NCI-H1092 (cell line): ENCODE measurements around the gene SH3PXD2A.

Experiments
- DNase-seq: peaks from one replicate; lab custom pipeline; 2025; lab: John Stamatoyannopoulos, UW

The SH3PXD2A gene

DNA sequence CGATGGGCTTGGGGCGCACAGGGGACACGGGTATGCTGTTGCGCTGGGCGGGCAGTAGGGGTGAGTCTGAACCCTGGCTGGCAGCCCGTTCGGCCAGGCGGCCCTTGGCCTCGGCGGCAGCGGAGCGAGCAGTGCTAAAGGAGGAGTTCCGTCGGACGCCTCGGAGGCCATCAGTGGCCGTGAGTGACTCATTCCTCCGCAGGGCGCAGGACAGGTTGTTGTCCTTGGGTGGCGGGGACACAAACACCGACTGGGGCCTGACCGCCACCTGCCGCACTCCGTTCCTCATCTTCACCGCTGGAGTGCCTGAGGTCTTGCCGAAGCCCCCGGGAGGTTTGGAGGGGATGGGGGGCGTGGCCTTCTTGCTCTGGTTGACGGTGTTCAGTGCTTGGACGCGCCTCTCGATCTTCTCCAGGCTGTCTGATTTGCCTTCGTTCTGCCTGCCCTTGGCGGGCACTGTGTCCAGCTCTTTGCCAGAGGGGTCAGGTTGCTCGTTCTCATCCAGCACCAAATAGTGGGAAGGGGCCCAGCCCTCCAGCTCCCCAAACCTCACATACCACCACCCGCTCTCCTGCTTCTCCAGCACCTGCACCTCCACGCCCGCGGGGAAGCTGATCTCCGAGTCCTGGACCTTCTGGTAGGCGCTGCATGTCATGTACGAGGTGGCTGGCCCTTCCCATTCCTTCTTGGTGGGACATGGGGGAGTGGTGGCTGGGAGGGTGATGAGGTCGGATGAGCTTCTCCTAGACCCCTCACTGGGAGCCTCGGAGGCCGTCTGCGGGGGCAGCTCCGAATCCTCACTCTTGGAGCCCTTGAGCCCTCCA lies 253.1 kb downstream of the SH3PXD2A start:
- no peak for DNase-seq

DNA sequence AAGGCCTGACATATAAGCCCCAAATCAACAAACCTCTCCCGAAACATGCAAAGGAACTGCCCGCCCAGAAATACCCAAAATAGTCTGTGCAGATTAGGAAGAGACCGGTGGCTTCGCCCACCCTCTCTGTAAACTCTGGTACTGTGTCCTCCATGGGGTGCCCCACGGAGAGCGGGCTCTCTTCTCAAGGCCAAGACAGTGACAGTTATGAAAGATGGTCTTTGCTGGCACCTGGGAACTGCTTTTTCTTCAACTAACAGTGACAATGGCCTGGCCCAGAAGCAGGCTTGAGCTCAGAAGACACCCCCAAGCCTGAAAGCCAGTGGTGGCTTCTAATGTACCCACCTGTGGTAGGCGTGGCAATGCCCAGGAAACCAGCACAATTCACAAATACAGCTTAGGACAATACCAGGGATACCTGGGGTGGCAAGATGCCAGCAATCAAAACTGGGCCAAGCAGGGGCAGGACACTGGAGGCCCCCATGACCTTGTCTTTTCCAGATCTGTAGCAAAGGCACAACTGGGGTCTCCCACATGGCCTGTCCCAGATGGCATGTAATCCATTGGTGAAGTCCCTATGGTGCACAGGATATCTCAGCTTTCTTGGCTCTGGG lies 254.3 kb downstream of the SH3PXD2A start:
- no peak for DNase-seq

DNA sequence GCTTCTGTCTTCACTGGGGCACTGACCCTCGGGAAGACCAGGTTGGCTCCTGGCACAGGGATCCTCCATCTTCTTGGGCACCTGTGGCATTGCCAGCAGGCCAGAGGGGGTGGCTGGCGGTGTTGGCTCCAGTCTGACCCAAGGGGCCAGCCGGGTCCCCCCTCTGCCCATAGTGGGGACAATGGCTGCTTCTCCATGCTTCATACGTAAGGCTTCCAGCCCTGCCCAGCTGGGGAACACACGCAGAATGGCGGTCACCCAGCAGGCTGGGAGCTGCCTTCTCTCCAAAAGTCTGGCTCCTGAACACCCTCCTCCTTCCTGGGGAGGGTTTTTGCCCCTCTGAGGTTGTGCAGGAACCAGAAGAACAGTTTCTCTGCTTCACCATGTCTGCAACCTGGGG lies 255.1 kb downstream of the SH3PXD2A start:
- DNase-seq: no peak

DNA sequence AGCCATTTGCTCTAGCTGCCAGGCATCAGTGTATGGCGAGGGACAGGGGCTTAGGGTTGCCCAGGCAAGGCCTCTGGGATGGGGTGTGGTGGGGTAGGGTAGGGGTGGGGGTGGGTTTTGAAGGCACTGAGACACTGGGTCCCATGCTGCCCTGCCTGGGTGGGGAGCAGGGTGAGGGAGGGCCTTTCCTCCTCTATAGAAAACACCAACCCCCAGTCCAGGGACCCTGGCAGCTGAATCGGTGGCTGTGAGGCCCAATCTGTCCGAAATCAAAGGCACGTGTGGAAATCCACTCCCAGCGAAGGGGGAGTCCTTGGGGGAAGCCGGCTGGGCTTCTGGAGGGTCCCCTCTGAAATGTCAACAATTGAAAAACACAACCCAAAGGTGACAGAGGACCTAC lies 255.5 kb downstream of the SH3PXD2A start:
- DNase-seq: no peak

DNA sequence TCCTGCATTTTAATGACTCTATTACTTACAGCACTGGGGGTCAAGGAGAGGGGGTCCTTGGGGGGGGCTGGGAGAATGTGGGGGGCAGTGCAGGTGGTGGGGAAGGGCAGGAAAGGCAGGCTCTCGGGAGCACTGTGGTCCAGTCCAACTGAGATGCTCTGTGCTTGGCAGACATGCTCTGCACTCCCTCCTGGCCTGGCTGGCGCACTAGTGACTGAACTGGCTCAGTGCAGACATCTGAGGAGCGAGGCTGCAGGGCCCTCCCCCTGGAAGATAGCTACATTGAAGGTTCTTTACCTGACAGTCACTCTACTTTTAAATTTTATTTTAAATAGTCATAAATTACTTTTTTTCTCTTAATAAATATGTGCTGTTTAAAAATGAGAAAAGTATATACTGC lies 256.2 kb downstream of the SH3PXD2A start:
- no peak for DNase-seq

DNA sequence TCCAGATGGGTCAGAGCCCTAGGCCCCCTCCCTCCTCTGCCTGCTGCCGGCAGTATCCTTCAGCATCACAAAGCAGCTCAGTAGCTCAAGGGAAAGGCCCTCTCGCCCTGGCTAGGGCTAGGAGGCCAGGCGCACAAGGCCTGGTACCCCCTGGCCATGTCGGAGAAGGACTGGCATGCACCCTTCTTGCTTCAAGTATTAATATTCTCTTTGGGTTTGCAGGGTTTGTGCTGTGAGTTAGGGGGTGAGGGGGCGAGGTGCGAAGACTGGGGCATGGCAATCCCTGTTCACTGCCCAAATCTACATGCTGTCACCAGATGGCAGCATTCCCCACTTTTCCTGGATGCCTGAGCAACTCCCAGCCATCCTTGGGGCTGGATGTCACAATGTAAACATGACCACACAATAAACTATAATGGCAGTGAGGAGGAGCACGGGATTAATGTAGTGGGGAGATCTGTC lies 256.7 kb downstream of the SH3PXD2A start:
- DNase-seq: no peak

DNA sequence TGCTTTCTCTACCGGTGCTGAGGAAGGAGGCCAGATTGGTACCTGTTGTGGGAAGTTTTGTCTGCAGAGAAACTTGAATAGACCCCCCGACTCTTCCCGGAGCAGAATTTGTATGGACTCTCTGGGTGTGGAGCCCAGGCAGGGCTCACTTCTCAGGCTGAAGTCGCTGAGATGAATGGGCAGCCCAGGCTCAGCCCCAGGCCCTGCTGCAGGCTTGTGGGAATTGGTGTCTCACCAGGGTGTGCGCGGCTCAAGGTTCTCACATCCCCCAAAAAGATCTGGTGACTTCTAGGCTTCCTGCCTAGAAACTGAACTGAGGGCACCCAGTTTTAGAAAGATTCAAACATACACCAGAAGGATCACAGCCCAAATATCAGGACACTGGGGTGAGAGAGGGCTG lies 258.4 kb downstream of the SH3PXD2A start:
- DNase-seq: no peak

DNA sequence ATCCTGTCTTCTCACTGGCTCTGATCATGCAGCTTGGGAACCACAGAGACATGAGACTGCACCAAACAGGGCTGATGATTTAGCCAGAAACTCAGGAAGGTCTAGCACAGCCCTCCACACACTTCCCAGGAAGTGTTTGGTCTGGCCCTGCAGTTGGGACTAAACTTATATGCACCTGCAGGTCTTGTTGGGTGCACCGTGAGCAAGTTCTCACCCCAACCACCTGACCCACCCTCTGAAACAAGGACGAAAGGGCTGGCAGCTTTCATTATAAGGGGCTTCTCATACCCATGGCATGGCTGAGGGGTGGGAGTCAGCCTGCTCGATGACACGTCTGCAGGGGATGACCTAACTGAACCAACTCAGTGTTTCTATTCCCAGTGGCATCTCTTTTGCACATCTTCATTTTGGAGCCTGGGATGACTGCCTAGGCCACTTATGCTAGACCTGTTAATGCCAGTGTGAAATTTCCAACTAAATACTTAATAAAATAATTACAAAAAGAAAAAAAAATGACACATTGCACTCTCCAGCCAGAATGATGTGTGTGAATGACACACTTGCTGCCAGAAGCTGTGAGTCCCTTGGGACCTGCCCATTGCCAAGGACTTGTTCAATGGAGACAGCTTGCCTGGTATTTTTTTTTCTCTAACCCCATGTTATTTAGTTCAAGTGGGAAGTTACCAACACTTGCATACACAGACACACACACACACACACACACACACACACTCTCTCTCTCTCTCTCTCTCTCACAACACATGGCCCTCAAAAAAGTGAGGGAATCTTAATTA lies 259.2 kb downstream of the SH3PXD2A start:
- no peak for DNase-seq

DNA sequence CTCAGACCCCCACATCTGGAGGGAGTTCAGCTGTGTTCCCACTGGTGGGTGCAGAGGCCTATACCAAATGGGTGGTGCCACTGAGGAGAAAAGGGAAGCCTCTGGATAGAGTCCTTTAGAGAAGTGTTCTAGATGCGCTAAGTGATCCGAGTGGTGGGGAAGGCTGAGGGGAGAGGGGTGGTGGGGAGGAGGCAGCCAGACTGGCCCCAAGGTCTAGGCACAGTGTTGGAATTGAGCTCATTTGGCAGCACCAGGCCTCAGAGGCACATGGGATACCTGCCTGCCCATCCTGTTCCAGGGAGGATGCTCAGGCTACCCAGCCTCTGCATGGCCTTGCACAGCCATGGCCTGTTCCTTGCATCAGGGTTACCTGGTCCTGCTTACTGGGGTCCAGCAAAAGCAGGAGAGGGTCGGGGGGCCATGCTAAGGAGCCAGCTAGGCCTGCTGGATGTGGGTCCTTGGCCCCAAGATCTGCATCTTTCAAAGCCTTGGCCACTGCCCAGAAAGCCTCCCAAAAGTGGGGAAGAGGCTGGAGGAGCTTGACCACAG lies 262.3 kb downstream of the SH3PXD2A start:
- DNase-seq: no peak

DNA sequence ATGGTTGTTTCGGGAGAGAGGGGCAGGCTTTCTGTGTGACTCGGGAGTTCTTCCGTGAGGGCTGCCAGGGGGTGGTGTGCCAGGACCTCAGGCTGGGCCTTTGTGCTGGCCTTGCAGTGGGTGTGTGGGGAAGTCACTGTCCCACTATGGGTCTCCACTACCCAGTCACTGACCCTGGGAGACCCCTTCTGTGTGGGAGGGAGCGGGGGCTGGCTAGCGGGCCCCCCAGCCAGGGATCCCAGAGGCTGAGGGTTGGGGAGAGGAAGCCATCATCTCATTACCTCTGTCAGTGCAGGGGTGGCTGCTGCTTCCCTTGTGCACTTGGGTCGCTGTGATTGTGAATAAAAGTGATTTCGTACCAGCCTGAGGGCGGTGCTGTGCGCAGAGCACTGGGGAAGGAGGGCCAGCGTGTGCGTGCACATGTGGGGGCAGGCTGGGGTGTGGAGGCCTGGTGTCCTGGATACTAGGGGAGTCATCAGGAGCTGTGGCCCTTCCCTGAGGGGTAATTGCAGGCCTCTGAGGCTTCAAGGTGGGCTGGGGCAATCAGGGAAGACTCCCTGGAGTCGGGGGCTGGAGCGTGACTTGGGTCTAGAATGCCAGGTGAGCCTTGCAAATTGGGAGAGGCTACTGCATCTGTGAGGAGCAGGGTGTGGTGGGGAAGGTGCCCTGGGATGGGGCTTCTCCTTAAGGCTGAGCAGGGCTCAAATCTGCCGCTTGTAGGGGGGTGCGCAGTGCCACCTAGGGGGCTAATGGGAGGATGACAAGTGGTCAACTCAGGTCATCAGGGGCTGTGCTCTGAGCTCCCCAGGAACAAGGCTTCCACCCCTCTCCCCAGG lies 263.0 kb downstream of the SH3PXD2A start:
- DNase-seq: no peak

DNA sequence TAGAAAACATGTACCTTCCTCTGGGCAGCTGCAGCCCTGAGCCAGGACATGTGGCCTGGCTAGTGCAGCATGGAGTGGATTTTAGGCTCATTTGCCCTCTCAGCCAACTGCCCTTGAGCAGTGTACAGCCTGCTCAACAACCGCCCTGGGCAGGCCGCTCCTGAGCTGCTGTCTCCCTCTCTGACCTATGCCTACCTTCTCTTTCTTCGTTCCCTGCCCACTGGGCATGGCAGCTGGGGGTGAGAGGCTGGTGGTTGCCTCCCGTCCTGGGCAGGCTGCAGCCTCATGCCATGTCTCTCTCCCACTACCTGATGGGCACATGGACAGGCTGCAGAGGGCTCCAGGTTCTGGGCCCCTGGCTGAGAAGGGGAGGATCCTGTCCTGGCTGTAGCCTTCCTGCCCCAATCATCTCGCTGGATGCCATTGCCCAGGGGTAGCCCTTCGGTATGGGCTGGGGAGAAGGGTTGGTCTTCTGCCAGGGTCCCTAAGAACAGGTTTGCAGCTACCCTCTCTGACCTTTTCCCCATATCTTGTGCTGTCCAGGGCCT lies 264.6 kb downstream of the SH3PXD2A start:
- no peak for DNase-seq

DNA sequence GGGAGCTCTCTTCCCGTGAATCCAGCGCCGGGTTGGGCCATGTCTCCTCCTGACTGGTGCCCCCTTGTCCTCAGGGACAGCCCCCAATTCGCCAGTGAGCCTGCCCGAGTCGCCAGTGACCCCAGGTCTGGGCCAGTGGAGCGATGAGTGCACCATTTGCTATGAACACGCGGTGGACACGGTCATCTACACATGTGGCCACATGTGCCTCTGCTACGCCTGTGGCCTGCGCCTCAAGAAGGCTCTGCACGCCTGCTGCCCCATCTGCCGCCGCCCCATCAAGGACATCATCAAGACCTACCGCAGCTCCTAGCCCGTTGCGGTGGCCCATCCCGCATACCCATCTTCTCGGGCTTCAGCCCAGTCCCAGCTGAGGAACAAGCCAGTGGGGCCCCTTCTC lies 265.3 kb downstream of the SH3PXD2A start:
- no peak for DNase-seq

DNA sequence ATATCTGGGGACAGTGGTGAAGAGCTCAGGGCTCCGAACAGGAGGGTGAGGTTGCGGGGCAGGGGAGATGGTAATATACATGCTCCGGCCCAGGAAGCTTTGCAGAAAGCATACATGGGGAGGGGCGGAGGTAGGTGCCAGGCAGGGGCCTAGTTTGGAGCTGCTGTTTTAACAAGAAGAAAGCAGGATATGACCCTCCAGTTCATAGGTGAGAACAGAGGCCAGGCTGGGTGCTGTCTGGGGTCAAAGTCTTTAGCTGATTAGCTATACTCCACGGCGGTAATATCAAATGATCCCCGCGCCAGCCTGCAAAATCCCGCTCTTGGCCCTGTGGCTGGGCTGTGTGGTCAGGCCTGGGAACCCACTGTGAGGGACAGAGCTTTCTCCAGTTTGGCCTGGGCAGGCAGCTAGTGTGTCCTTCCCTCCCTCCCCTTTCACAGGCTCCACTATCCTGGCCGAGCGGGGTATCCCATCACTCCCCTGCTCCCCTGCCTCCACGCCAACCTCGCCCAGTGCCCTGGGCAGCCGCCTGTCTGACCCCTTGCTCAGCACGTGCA lies 266.2 kb downstream of the SH3PXD2A start:
- no peak for DNase-seq

DNA sequence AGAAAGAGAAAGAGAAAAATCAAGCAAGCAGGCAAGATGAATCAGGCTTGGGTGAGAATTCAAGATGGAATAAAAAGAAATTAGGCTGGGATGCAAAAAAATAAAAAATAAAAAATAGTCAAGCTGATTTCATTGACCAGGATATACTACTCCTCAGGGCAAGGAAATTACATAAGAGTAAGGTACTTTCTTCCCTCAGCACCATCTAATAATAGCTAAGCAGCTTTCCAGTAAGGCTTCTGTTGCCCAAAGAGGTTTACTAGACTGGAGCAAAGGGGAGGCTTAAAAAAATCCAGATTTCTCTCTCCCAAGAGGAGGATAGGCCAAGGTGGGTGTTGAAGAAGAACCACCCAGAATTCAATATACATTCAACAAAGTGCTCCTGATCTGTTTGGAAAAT lies 268.3 kb downstream of the SH3PXD2A start:
- no peak for DNase-seq

DNA sequence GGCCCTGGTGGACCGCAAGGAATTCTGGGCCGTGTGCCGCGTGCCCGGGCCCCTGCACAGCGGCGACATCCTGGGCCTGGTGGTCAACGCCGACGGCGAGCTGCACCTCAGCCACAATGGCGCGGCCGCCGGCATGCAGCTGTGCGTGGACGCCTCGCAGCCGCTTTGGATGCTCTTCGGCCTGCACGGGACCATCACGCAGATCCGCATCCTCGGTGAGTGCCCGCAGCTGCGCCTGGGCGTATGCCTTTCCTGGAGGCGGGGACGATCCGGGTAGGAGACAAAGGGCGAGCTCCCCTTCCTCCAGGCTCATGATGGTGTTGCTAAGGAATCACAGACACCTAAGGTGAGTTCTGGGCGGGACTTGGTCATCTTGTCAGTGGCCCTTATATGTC lies 270.4 kb downstream of the SH3PXD2A start:
- no peak for DNase-seq

DNA sequence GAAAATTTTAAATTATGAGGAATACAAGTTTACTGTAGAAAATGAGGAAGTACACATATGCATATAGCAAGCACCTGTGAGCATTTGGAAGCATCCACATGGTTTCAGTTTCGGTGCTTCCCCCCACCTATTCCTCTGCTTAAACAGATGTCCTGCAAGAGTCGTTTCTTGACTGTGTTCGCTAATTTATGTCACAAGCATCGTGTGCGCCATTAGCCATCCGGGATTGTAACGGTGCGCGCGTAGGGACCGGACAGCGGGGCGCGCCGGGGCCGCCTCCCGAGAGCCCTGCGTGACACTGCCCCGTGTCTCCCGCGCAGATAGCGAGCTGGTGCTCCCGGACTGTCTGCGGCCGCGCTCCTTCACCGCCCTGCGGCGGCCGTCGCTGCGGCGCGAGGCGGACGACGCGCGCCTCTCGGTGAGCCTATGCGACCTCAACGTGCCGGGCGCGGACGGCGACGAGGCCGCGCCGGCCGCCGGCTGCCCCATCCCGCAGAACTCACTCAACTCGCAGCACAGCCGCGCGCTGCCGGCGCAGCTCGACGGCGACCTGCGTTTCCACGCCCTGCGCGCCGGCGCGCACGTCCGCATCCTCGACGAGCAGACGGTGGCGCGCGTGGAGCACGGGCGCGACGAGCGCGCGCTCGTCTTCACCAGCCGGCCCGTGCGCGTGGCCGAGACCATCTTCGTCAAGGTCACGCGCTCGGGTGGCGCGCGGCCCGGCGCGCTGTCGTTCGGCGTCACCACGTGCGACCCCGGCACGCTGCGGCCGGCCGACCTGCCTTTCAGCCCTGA lies 271.0 kb downstream of the SH3PXD2A start:
- DNase-seq: no peak

DNA sequence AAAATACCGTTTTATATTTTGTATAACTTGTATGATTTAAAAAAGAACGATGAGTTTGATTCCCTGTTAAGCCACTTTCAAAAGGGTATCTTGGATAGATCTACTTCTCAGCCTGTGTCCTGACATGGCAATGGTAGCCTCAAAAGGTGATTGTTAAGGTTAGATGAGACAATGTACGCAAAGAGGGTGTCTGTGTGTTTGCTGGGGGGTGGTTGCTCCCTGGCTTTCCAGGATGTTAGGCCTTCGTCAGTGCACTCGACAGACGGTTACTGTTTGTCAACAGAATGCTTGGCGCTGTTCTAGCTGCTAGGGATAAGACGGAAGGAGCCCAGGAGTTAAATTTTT lies 271.5 kb downstream of the SH3PXD2A start:
- no peak for DNase-seq

DNA sequence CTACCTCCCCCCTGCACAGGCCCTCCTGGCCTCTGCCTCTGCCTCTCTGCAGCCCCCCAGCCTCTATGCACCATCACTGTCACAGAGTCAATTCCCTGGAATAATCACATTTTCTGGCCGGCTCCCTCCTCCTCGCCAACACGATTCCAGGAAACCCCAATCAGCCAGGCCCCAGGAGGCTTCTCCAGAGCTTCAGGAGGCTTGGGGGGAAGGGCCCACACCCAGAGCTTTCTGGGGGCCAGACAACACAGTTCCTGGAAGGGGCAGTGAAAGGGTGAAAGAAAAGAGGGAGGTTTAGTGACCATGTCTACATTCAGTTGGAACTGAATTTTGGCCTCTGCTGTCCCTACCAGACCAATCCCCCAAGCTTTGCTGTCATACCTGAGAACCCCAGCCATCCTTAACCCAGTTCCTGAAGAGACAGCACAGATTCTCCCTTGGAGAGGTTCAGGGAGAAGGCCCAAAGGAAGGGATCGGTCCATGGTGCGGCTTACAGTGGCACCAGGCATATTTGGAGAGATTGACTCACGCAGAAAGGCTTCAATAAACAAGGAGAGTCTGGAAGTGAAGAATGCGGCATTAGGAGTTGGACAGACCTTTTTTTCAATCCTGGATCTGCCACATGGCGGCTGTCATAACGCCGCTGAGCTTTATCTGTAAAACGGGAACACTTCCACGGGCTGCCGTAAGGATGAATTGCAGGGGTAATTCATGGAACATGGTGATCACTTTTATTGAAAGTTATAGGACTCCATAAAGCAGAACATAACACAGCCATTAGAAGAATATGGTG lies 272.8 kb downstream of the SH3PXD2A start:
- DNase-seq: no peak

DNA sequence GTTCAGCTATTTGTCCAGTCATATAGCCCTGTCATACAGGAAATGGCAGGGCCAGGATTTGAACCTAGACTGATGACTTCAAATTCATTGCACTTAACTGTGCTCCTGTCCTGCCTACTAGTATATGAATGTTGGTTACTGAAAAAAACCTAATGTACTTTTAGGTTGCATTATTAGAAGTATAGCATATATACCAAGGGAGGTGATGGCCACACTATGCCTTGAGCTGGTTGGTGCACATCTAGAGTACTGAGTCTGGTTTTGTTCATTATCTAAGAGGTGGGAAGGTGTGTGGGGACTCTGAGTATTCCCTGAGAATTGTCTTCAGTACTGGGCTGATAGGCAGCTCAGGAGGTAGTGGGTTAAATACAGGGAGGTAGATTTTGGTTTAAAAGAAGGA lies 273.9 kb downstream of the SH3PXD2A start:
- DNase-seq: no peak

DNA sequence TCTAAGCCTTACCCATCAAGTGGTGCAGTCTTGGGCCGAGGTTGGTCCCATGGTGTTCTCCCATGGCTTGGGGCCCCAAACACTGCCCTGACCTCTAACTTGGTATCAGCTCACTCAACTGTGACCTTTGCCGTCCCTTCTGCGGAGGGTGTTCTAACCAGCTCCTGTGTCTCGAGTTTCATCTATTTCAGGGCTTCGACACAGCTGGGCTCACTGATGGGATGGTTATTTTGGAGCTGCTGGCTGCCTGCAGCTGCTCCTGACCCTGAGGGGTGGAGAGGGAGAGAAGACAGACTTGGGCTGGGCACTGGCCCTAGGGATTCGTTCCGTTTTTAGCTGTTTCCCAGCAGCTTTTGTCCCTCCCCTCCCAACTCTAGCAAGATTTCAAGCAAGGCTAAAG lies 274.9 kb downstream of the SH3PXD2A start:
- DNase-seq: no peak
